ENCODE results near the gene HDGFL3.

- no peak for TF ChIP-seq POLR2AphosphoS5 (IDR thresholded peaks at IDR 0.05)
- no peak for TF ChIP-seq CTCF (IDR thresholded peaks at IDR 0.05)
- no peak for TF ChIP-seq POLR2A (IDR thresholded peaks at IDR 0.05)
These were observed 91.6 kb downstream of the HDGFL3 start for GRCh38 chr15:83115831-83116565.
